ENCODE data around the gene COBL. TPM values are rescaled to one million over a fixed set of nuclear protein-coding genes. Genes with fewer than 3 reads are reported as not detected.

COBL gene
- total and polyA plus RNA-seq, 9 of the 15 experiments (the other 6 are each of a cell fraction or from before 2014, with no cell fraction given) = 0.01 to 2.4 (median 0.09) TPM; not detected in 3

DNA sequence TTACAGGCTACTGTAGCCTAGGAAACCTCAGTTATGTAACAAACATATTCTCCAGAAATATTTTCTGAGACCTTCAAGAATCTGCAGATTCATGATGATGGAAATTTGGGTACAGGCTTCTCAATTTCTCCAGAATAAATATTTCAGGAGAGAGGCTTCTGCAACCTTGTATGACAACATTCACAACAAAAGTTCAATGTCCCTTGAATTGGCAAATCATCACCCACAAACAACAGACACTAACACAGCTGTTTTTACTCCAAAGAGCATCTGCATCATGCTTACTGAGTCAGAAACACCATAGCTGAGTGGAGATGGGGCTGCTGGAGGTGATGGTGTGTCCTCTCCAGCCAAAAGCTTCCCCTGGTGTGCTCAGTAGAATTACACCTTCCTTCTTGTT lies 9.3 kb upstream of the COBL start:
- DNase-seq (ENCODE audit: extremely low read depth in 1 of 4, low spot score in 3 of 4) = no peak
- Histone ChIP-seq H2AFZ (ENCODE audit: low read depth, low read length) (no peak overlapping the region), H3K9me3 (replicated peaks; ENCODE audit: control insufficient read depth, insufficient read depth, low read depth, low read length) (no peaks in the 10 kb centered on the region), H4K20me1 (replicated peaks; ENCODE audit: control insufficient read depth, insufficient read depth, low read length) (no peaks in the 10 kb centered on the region), H3K9me1 (ENCODE audit: control insufficient read depth, insufficient read depth, low read length) (no peaks in the 10 kb centered on the region), H3K4me1 (replicated peaks in 1 of 2; ENCODE audit: control insufficient read depth in 2 of 2, insufficient read depth in 2 of 2, low read length in 2 of 2) (peaks cover 0 to 3% of the 10 kb centered on the region in 2 experiments; a peak in 3 of 5 replicates), H3K4me3 (no peak overlapping the region), H3K36me3 (ENCODE audit: control insufficient read depth, insufficient read depth, low read length) (no peaks in the 10 kb centered on the region), H3K27ac (ENCODE audit: extremely low read depth, low read depth, low read length) (no peak overlapping the region), H3K27me3 (ENCODE audit: control insufficient read depth in 2 of 2, insufficient read depth in 2 of 2, low read length in 2 of 2) (peaks cover 0 to 31% of the 10 kb centered on the region in 2 experiments; a peak in 3 of 5 replicates), H3K4me2 (ENCODE audit: insufficient read depth, low read length) (no peak overlapping the region), H3K9ac (ENCODE audit: insufficient read depth in 1 of 2, low read depth in 2 of 2, low read length in 2 of 2) (no peak overlapping the region), H3K79me2 (ENCODE audit: control insufficient read depth, insufficient read depth, low read length) (no peaks in the 10 kb centered on the region)
- BruUV-seq (replicated peaks) = no TSS peak
- TF ChIP-seq ZNF695 (CRISPR knock-in tag; IDR thresholded peaks at IDR 0.05) (no peak), ESRRA (IDR thresholded peaks at IDR 0.05; ENCODE audit: borderline replicate concordance, low read depth) (no peak), RBM15 (IDR thresholded peaks at IDR 0.05; ENCODE audit: insufficient read depth, low read length) (no peak), ZNF79 (CRISPR knock-in tag; IDR thresholded peaks at IDR 0.05; ENCODE audit: low read depth) (no peak), PTRF (tag; IDR thresholded peaks at IDR 0.05) (no peak), EHMT2 (IDR thresholded peaks at IDR 0.05) (no peak), NCOA6 (IDR thresholded peaks at IDR 0.05) (no peak), SMARCA4 (IDR thresholded peaks at IDR 0.05) (no peak), SRF (CRISPR knock-in tag; IDR thresholded peaks at IDR 0.05) (no peak), IRF1 (CRISPR knock-in tag; IDR thresholded peaks at IDR 0.05; ENCODE audit: borderline replicate concordance) (no peak), U2AF2 (optimal IDR thresholded peaks at IDR 0.05; ENCODE audit: low read depth, low read length) (no peak), ZNF41 (CRISPR knock-in tag; conservative IDR thresholded peaks at IDR 0.05) (no peak), ZNF224 (CRISPR knock-in tag; IDR thresholded peaks at IDR 0.05) (no peak)
- TF ChIP-seq, protein P1, sequence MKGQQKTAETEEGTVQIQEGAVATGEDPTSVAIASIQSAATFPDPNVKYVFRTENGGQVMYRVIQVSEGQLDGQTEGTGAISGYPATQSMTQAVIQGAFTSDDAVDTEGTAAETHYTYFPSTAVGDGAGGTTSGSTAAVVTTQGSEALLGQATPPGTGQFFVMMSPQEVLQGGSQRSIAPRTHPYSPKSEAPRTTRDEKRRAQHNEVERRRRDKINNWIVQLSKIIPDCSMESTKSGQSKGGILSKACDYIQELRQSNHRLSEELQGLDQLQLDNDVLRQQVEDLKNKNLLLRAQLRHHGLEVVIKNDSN (CRISPR knock-in tag; IDR thresholded peaks at IDR 0.05) = no peak
- ChIA-PET CTCF (ENCODE audit: low intra/inter-chr PET ratio) (no interaction called here), POLR2A (no interaction called here)
- no peak for ATAC-seq
- no peak for FAIRE-seq
- in situ Hi-C loops (cut with MboI) (no loop called here), intact Hi-C loops (cut with micrococcal nuclease) (no loop called here)
